Spinal cord (tissue), 10 donors: Measurements from ENCODE around the gene ERFL. TPM values are rescaled to one million over a fixed set of nuclear protein-coding genes. Genes with fewer than 3 reads are reported as not detected.
"Not testable (repeated sequence)": the region's sequence is repeated elsewhere in the genome, so short reads cannot be mapped to it uniquely, and the experiment has no call there.

Experiments used
- DNase-seq, 6 donors: peaks; one replicate each; pipeline versions ENCODE4 v3.0.0 to v3.0.0-alpha.2; 2013 to 2015; ENCODE audit warnings: low spot score in 6 of 6, low read depth in 4 of 6
- H3K27ac ChIP-seq: one replicate; pipeline ENCODE4 v1.5.1; 2013; ENCODE audit warnings: low read depth, low read length, control low read depth
- H3K27me3 ChIP-seq: one replicate; pipeline ENCODE4 v1.6.1; 2013; ENCODE audit warnings: low read length; ENCODE audit not compliant: control insufficient read depth, insufficient read depth
- H3K36me3 ChIP-seq: one replicate; pipeline ENCODE4 v1.6.1; 2013; ENCODE audit warnings: low read length; ENCODE audit not compliant: control insufficient read depth, insufficient read depth
- H3K4me1 ChIP-seq: one replicate; pipeline ENCODE4 v1.6.1; 2013; ENCODE audit warnings: low read length; ENCODE audit not compliant: control insufficient read depth, insufficient read depth
- H3K4me3 ChIP-seq: one replicate; pipeline ENCODE4 v1.5.1; 2013; ENCODE audit warnings: low read depth, low read length, control low read depth
- H3K9me3 ChIP-seq: one replicate; pipeline ENCODE4 v1.6.1; 2013; ENCODE audit warnings: low read length; ENCODE audit not compliant: control insufficient read depth, insufficient read depth
- WGBS: methylation state at CpG from one replicate; pipeline ENCODE4 v1.1.5; 2013; ENCODE audit warnings: missing lambda C conversion rate; ENCODE audit not compliant: insufficient coverage; 5-methylcytosine and 5-hydroxymethylcytosine counted together
- polyA plus RNA-seq, 2 donors: library from polyadenylated mRNA; unstranded; fragments of 120-200 nt; gene quantifications; one replicate each; pipeline ENCODE4 v1.2.1, GENCODE V29; 2013; ENCODE audit not compliant: insufficient read length in 2 of 2
- total RNA-seq, 2 donors: library from RNA; depleted of rRNA in 1 of 2; stranded (reverse); fragments of 120-200 nt in 1 of 2; fragments of >200 nt in 1 of 2; gene quantifications; one replicate each; pipeline versions ENCODE4 v1.2.3 to v1.2.4, GENCODE V29; 2013 to 2014
- donor health status: healthy.

Gene ERFL
- total and polyA plus RNA-seq, 4 donors: 0.11 to 1.3 (median 0.78) TPM; not detected in 1

- not testable (repeated sequence) for H3K36me3 ChIP-seq, H3K9me3 ChIP-seq, H3K27ac ChIP-seq, DNase-seq, H3K4me3 ChIP-seq
- peaks cover 83% of the 10 kb centered on the region for H3K27me3 ChIP-seq
- WGBS: 0% methylated on average over 1 of the region's 5 CpGs
- H3K4me1 ChIP-seq: peaks cover 12% of the 10 kb centered on the region
These were observed 13.8 kb downstream of the ERFL start for GRCh38 chr19:41914424-41914834.

- H3K4me3 ChIP-seq: no peak overlapping the region
- no peak overlapping the region for H3K27ac ChIP-seq
- WGBS: 5% methylated on average over 21 of the region's 21 CpGs
- H3K9me3 ChIP-seq: no peaks in the 10 kb centered on the region
- peaks cover 12% of the 10 kb centered on the region for H3K4me1 ChIP-seq
- peaks cover 80% of the 10 kb centered on the region for H3K27me3 ChIP-seq
- no peaks in the 10 kb centered on the region for H3K36me3 ChIP-seq
- no peak for DNase-seq
These were observed 14.5 kb downstream of the ERFL start for GRCh38 chr19:41913538-41914423.

- no peaks in the 10 kb centered on the region for H3K9me3 ChIP-seq
- peaks cover 77% of the 10 kb centered on the region for H3K27me3 ChIP-seq
- H3K27ac ChIP-seq: no peak overlapping the region
- no peak overlapping the region for H3K4me3 ChIP-seq
- DNase-seq: no peak
- H3K4me1 ChIP-seq: peaks cover 12% of the 10 kb centered on the region
- peaks cover 6% of the 10 kb centered on the region for H3K36me3 ChIP-seq
- under 1% methylated on average over 45 of the region's 51 CpGs for WGBS
These were observed 15.2 kb downstream of the ERFL start for GRCh38 chr19:41912899-41913537.

GRCh38 chr19:41911889-41912731, 16.1 kb downstream of the ERFL start:
- Histone ChIP-seq H3K27me3 (peaks cover 70% of the 10 kb centered on the region), H3K36me3 (peaks cover 12% of the 10 kb centered on the region), H3K4me3 (no peak overlapping the region), H3K4me1 (peaks cover 12% of the 10 kb centered on the region), H3K9me3 (no peaks in the 10 kb centered on the region), H3K27ac (no peak overlapping the region)
- WGBS: 8% methylated on average over 20 of the region's 29 CpGs
- DNase-seq: no peak

GRCh38 chr19:41910992-41911888, 17.0 kb downstream of the ERFL start:
- no peak for DNase-seq
- H3K4me1 ChIP-seq: peaks cover 12% of the 10 kb centered on the region
- no peak overlapping the region for H3K4me3 ChIP-seq
- peaks cover 62% of the 10 kb centered on the region for H3K27me3 ChIP-seq
- no peak overlapping the region for H3K27ac ChIP-seq
- peaks cover 21% of the 10 kb centered on the region for H3K36me3 ChIP-seq
- H3K9me3 ChIP-seq: no peaks in the 10 kb centered on the region
- 68% methylated on average over 11 of the region's 13 CpGs for WGBS

- Histone ChIP-seq H3K4me1 (peaks cover 12% of the 10 kb centered on the region), H3K36me3 (peaks cover 29% of the 10 kb centered on the region), H3K27ac (no peak overlapping the region), H3K9me3 (no peaks in the 10 kb centered on the region), H3K27me3 (peaks cover 54% of the 10 kb centered on the region), H3K4me3 (no peak overlapping the region)
- no peak for DNase-seq
- 78% methylated on average over 12 of the region's 12 CpGs for WGBS
These were observed 17.8 kb downstream of the ERFL start for GRCh38 chr19:41910240-41910991.

GRCh38 chr19:41909706-41910105, 18.5 kb downstream of the ERFL start:
- Histone ChIP-seq H3K36me3 (peaks cover 36% of the 10 kb centered on the region), H3K9me3 (no peaks in the 10 kb centered on the region), H3K4me3 (no peak overlapping the region), H3K4me1 (peaks cover 8% of the 10 kb centered on the region), H3K27ac (no peak overlapping the region), H3K27me3 (peaks cover 49% of the 10 kb centered on the region)
- WGBS: 33% methylated on average over 11 of the region's 13 CpGs
- no peak for DNase-seq

GRCh38 chr19:41908724-41909464, 19.4 kb downstream of the ERFL start:
- no peak for DNase-seq
- H3K4me1 ChIP-seq: peaks cover 8% of the 10 kb centered on the region
- H3K36me3 ChIP-seq: peaks cover 45% of the 10 kb centered on the region
- H3K9me3 ChIP-seq: no peaks in the 10 kb centered on the region
- 75% methylated on average over 7 of the region's 11 CpGs for WGBS
- peaks cover 42% of the 10 kb centered on the region for H3K27me3 ChIP-seq
- no peak overlapping the region for H3K27ac ChIP-seq
- no peak overlapping the region for H3K4me3 ChIP-seq
